Naive thymus-derived CD4-positive, alpha-beta T cell (primary cell): ENCODE data around the gene SAMMSON. TPM values are rescaled to one million over a fixed set of nuclear protein-coding genes. Genes with fewer than 3 reads are reported as not detected.

Experiments used
- ATAC-seq: fragments of 150-1000 bp; cut with Tn5 transposase; 2 replicates; pipeline ENCODE4 v1.10.0; 2021; ENCODE audit warnings: mild to moderate bottlenecking, moderate library complexity
- CTCF ChIA-PET: fragments of 350-600 bp; sonication (Branson Sonifier 250); formaldehyde crosslinking; loops from one replicate; lab custom pipeline; 2021; ENCODE audit warnings: antibody characterized with exemption; lab: Charles Lee
- POLR2A ChIA-PET: fragments of 350-600 bp; sonication (Branson Sonifier 250); formaldehyde crosslinking; loops from one replicate; lab custom pipeline; 2021; ENCODE audit warnings: antibody characterized with exemption, inconsistent platforms; lab: Charles Lee
- DNase-seq, 9 donors: peaks; one replicate each; pipeline versions ENCODE4 v3.0.0 to v3.0.0-alpha.2; 2020 to 2022; ENCODE audit warnings: mixed read lengths in 1 of 9
- H3K27ac ChIP-seq: one replicate; pipeline ENCODE4 v1.7.0; 2013; ENCODE audit warnings: mild to moderate bottlenecking, low read depth, low read length, moderate library complexity
- H3K27me3 ChIP-seq, 2 donors: one replicate each; pipeline ENCODE4 v1.7.0; 2013; ENCODE audit warnings: low read length in 2 of 2, mild to moderate bottlenecking in 2 of 2, moderate library complexity in 2 of 2; ENCODE audit not compliant: control insufficient read depth in 2 of 2, insufficient read depth in 2 of 2
- H3K36me3 ChIP-seq, 3 experiments: 1 replicate in 2 of 3; 2 replicates in 1 of 3; pipeline ENCODE4 v1.7.0; 2013; ENCODE audit warnings: low read length in 3 of 3, mild to moderate bottlenecking in 3 of 3, moderate library complexity in 1 of 3; ENCODE audit not compliant: insufficient read depth in 3 of 3, control insufficient read depth in 2 of 3
- H3K4me1 ChIP-seq, 2 donors: one replicate each; pipeline ENCODE4 v1.7.0; 2013; ENCODE audit warnings: low read length in 2 of 2, mild to moderate bottlenecking in 2 of 2, moderate library complexity in 1 of 2; ENCODE audit not compliant: control insufficient read depth in 2 of 2, insufficient read depth in 2 of 2
- H3K4me3 ChIP-seq: 2 replicates; pipeline ENCODE4 v1.7.0; 2013; ENCODE audit warnings: mild to moderate bottlenecking, low read length
- H3K9me3 ChIP-seq, 3 experiments: 1 replicate in 2 of 3; 2 replicates in 1 of 3; pipeline ENCODE4 v1.7.0; 2013; ENCODE audit warnings: low read length in 3 of 3; ENCODE audit not compliant: control insufficient read depth in 2 of 3
- H3K27ac Mint-ChIP-seq, 9 donors: one replicate each; pipeline ENCODE4 v1.8.0; 2020 to 2022; ENCODE audit warnings: mixed read lengths in 9 of 9, mild to moderate bottlenecking in 8 of 9, moderate library complexity in 5 of 9, inconsistent platforms in 2 of 9
- H3K27me3 Mint-ChIP-seq, 5 donors: one replicate each; pipeline ENCODE4 v1.8.0; 2021 to 2022; ENCODE audit warnings: mixed read lengths in 5 of 5, mild to moderate bottlenecking in 1 of 5
- H3K36me3 Mint-ChIP-seq, 5 donors: one replicate each; pipeline ENCODE4 v1.8.0; 2020 to 2022; ENCODE audit warnings: mixed read lengths in 5 of 5, mild to moderate bottlenecking in 3 of 5, inconsistent platforms in 1 of 5
- H3K4me1 Mint-ChIP-seq, 7 donors: one replicate each; pipeline ENCODE4 v1.8.0; 2020 to 2022; ENCODE audit warnings: mixed read lengths in 7 of 7, mild to moderate bottlenecking in 3 of 7, inconsistent platforms in 1 of 7
- H3K4me3 Mint-ChIP-seq, 10 donors: one replicate each; pipeline ENCODE4 v1.8.0; 2020 to 2022; ENCODE audit warnings: mild to moderate bottlenecking in 10 of 10, mixed read lengths in 10 of 10, moderate library complexity in 6 of 10, inconsistent platforms in 2 of 10
- H3K9me3 Mint-ChIP-seq, 11 donors: one replicate each; pipeline ENCODE4 v1.8.0; 2020 to 2022; ENCODE audit warnings: mixed read lengths in 11 of 11, mild to moderate bottlenecking in 4 of 11, inconsistent platforms in 1 of 11, moderate library complexity in 1 of 11
- intact Hi-C, 2 donors: fragments of 100-400 bp; cut with micrococcal nuclease; formaldehyde crosslinking; loops; one replicate each; pipeline ENCODE4 v1.15.1; 2023
- polyA plus RNA-seq, 2 donors: library from polyadenylated mRNA; unstranded; fragments of 300-500 nt; fragmentation: Illumina TruSeq; gene quantifications; one replicate each; pipeline ENCODE4 v1.2.3, GENCODE V29; 2021
- total RNA-seq, 6 experiments: library from RNA in 5 of 6; stranded (reverse) in 5 of 6; gene quantifications; 1 replicate in 5 of 6; 2 replicates in 1 of 6; pipeline ENCODE4 v1.2.3 and lab custom pipeline; 2021 to 2026

Gene SAMMSON
- total and polyA plus RNA-seq, 7 experiments from 2014 or later: not detected

DNA sequence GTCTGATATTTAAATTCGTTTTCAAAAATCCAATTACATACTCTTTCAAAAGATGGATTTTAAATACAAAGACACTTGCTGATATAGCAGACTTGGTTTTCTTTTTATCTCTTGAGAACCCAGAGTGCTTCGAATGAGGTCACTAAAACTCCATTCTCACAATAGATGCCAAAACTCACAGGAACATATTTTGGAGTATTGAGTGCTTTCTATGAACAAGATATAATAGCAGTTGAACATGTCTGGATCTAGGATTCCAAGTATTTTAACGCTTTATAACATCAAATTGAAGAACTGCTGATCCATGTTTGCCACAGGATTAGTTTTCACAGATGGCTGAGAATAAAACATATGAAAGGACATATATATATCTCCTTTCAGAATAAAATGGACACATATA lies 113.2 kb downstream of the SAMMSON start:
- intact Hi-C loops: no loop called here
- H3K27me3 Mint-ChIP-seq: peaks cover 2 to 40% (median 25%) of the 10 kb centered on the region in 5 donors
- Histone ChIP-seq H3K4me3 (no peak overlapping the region), H3K4me1 (no peaks in the 10 kb centered on the region), H3K27me3 (peaks cover 0 to 5% of the 10 kb centered on the region in 2 donors), H3K36me3 (no peaks in the 10 kb centered on the region), H3K27ac (no peak overlapping the region), H3K9me3 (no peaks in the 10 kb centered on the region)
- ATAC-seq (no peak), DNase-seq (no peak)
- no peaks in the 10 kb centered on the region for H3K4me1 Mint-ChIP-seq
- CTCF ChIA-PET: no interaction called here
- POLR2A ChIA-PET: no interaction called here
- no peaks in the 10 kb centered on the region for H3K9me3 Mint-ChIP-seq
- H3K27ac Mint-ChIP-seq: no peak overlapping the region
- H3K36me3 Mint-ChIP-seq: no peaks in the 10 kb centered on the region
- H3K4me3 Mint-ChIP-seq: no peak overlapping the region

DNA sequence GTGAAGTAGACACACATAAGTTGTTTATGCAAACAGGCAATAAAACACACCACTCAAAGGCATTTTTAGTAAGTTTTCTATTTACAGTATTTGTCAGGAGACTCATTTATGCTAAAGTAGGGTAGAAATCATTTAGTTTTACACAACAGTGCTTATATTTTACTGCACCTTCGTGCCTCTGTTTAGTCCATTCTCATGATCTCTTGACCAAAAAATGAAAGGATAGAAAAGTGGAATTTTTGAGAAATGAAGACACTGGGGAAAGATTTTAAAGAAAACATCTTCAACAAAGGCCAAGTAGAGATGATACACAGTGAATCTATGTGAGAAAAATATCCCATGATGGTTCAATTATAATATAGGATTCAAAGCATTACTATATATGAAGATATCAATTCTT lies 114.9 kb downstream of the SAMMSON start:
- Mint-ChIP-seq H3K27ac (no peak overlapping the region), H3K27me3 (peaks cover 2 to 36% (median 21%) of the 10 kb centered on the region in 5 donors), H3K36me3 (no peaks in the 10 kb centered on the region), H3K9me3 (no peaks in the 10 kb centered on the region), H3K4me1 (no peaks in the 10 kb centered on the region), H3K4me3 (no peak overlapping the region)
- DNase-seq: no peak
- no peaks in the 10 kb centered on the region for H3K36me3 ChIP-seq
- no peaks in the 10 kb centered on the region for H3K4me1 ChIP-seq
- H3K9me3 ChIP-seq: no peaks in the 10 kb centered on the region
- H3K27me3 ChIP-seq: peaks cover 0 to 5% of the 10 kb centered on the region in 2 donors
- H3K27ac ChIP-seq: no peak overlapping the region
- CTCF ChIA-PET: no interaction called here
- intact Hi-C loops: no loop called here
- POLR2A ChIA-PET: no interaction called here
- no peak for ATAC-seq
- H3K4me3 ChIP-seq: no peak overlapping the region

DNA sequence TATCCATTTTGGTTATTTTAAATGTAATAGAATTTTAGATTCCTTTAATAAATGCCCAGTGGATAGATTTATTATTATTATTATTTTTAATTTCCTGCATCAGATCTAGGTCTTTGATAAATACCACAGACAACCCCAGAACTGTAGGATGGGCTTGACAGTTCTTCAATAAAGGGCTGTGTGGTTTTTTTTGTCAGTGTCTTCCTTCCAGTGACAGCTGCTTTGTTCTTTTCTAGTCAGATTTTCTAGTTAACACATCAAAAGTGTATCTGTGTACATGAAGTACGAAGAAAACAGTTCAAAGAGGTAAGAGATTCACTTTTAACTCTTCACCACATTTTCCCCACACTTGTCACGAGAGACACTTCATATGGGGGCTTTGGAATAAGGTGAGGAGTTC lies 120.3 kb downstream of the SAMMSON start:
- Histone ChIP-seq H3K4me3 (no peak overlapping the region), H3K27me3 (no peaks in the 10 kb centered on the region), H3K9me3 (no peaks in the 10 kb centered on the region), H3K27ac (no peak overlapping the region), H3K4me1 (no peaks in the 10 kb centered on the region), H3K36me3 (no peaks in the 10 kb centered on the region)
- ATAC-seq (no peak), DNase-seq (peak in 1 of 9 donors; percentile 1)
- Mint-ChIP-seq H3K27me3 (peaks cover 2 to 23% (median 10%) of the 10 kb centered on the region in 5 donors), H3K36me3 (no peaks in the 10 kb centered on the region), H3K4me3 (no peak overlapping the region), H3K4me1 (peaks cover 0 to 3% (median 0%) of the 10 kb centered on the region in 7 donors), H3K9me3 (peaks cover 0 to 2% (median 0%) of the 10 kb centered on the region in 11 donors), H3K27ac (no peak overlapping the region)
- ChIA-PET POLR2A (no interaction called here), CTCF (interaction anchor here (0.8 to 0.9 kb wide), 2 partner anchors 14 to 1533 kb away, joined by 3 to 4 read pairs; no protein-coding TSS in a partner anchor)
- intact Hi-C loops: no loop called here
